Suprapubic skin (tissue), 4 donors: ENCODE measurements around the gene MR1. TPM values are rescaled to one million over a fixed set of nuclear protein-coding genes. Genes with fewer than 3 reads are reported as not detected.

Experiments used
- DNase-seq, 2 donors: peaks; one replicate each; pipeline ENCODE4 v3.0.0-alpha.2; 2019; ENCODE audit warnings: low spot score in 2 of 2
- H3K27ac ChIP-seq: fragments of 200-600 bp; sonication (generic); one replicate; pipeline ENCODE4 v1.5.1; 2019
- H3K27me3 ChIP-seq: fragments of 200-600 bp; sonication (generic); one replicate; pipeline ENCODE4 v1.5.1; 2019
- H3K36me3 ChIP-seq: fragments of 200-600 bp; sonication (generic); one replicate; pipeline ENCODE4 v1.5.1; 2019
- H3K4me1 ChIP-seq: fragments of 200-600 bp; sonication (generic); one replicate; pipeline ENCODE4 v1.5.1; 2019
- H3K4me3 ChIP-seq: fragments of 200-600 bp; sonication (generic); one replicate; pipeline ENCODE4 v1.5.1; 2019; ENCODE audit warnings: mild to moderate bottlenecking
- H3K9me3 ChIP-seq: fragments of 200-600 bp; sonication (generic); one replicate; pipeline ENCODE4 v1.5.1; 2019
- CTCF ChIP-seq, 2 donors: fragments of 200-600 bp in 1 of 2; fragments of 450-650 bp in 1 of 2; sonication (generic) in 1 of 2; IDR thresholded peaks; one replicate each; pipeline ENCODE4 v1.5.1; 2016 to 2019; ENCODE audit warnings: antibody characterized with exemption in 2 of 2, mild to moderate bottlenecking in 1 of 2, moderate library complexity in 1 of 2
- EP300 ChIP-seq: sonication (generic); formaldehyde crosslinking; IDR thresholded peaks from one replicate; pipeline ENCODE4 v1.6.1; 2017; ENCODE audit warnings: antibody characterized with exemption
- POLR2A ChIP-seq, 2 donors: fragments of 450-650 bp; IDR thresholded peaks; one replicate each; pipeline ENCODE4 v1.6.1; 2017; ENCODE audit warnings: antibody characterized with exemption in 2 of 2, mild to moderate bottlenecking in 2 of 2, moderate library complexity in 2 of 2
- POLR2AphosphoS5 ChIP-seq, 3 donors: sonication (generic); formaldehyde crosslinking; IDR thresholded peaks; one replicate each; pipeline ENCODE4 v1.6.1; 2017; ENCODE audit warnings: antibody characterized with exemption in 3 of 3
- WGBS: methylation state at CpG from one replicate; pipeline ENCODE4 v1.1.5; 2018; 5-methylcytosine and 5-hydroxymethylcytosine counted together
- total RNA-seq, 4 donors: library from RNA; depleted of rRNA; stranded (reverse); fragments of >200 nt; gene quantifications; one replicate each; pipeline ENCODE4 v1.1.0, GENCODE V29; 2016

Gene MR1
- total RNA-seq, 4 donors from 2014 or later: 10.5 to 29.5 (median 14.5) TPM

GRCh38 chr1:181061891-181062835, 28.4 kb downstream of the MR1 start:
- Histone ChIP-seq H3K27ac (peak overlapping the region; percentile 48), H3K9me3 (peaks cover 4% of the 10 kb centered on the region), H3K36me3 (peaks cover 4% of the 10 kb centered on the region), H3K4me1 (peaks cover 22% of the 10 kb centered on the region), H3K27me3 (no peaks in the 10 kb centered on the region), H3K4me3 (no peak overlapping the region)
- DNase-seq: peak in 1 of 2 donors; percentile 66
- WGBS: 66% methylated on average over 15 of the region's 15 CpGs
- TF ChIP-seq EP300: no peak
- no peak for TF ChIP-seq POLR2A (IDR thresholded peaks at IDR 0.05)
- no peak for TF ChIP-seq POLR2AphosphoS5 (IDR thresholded peaks at IDR 0.05)
- no peak for TF ChIP-seq CTCF (IDR thresholded peaks at IDR 0.05)

GRCh38 chr1:181062836-181063428, 29.1 kb downstream of the MR1 start:
- H3K4me1 ChIP-seq: peaks cover 22% of the 10 kb centered on the region
- 55% methylated on average over 6 of the region's 6 CpGs for WGBS
- H3K36me3 ChIP-seq: peaks cover 4% of the 10 kb centered on the region
- no peaks in the 10 kb centered on the region for H3K27me3 ChIP-seq
- no peak for DNase-seq
- no peak overlapping the region for H3K4me3 ChIP-seq
- peaks cover 4% of the 10 kb centered on the region for H3K9me3 ChIP-seq
- H3K27ac ChIP-seq: peak overlapping the region; percentile 48
- TF ChIP-seq EP300: no peak
- no peak for TF ChIP-seq POLR2A (IDR thresholded peaks at IDR 0.05)
- no peak for TF ChIP-seq POLR2AphosphoS5 (IDR thresholded peaks at IDR 0.05)
- TF ChIP-seq CTCF (IDR thresholded peaks at IDR 0.05): no peak

- no peak for TF ChIP-seq EP300
- TF ChIP-seq POLR2AphosphoS5 (IDR thresholded peaks at IDR 0.05): no peak
- no peak for TF ChIP-seq POLR2A (IDR thresholded peaks at IDR 0.05)
- no peak for TF ChIP-seq CTCF (IDR thresholded peaks at IDR 0.05)
- Histone ChIP-seq H3K27ac (no peak overlapping the region), H3K4me1 (peaks cover 22% of the 10 kb centered on the region), H3K4me3 (no peak overlapping the region), H3K27me3 (no peaks in the 10 kb centered on the region), H3K36me3 (peaks cover 4% of the 10 kb centered on the region), H3K9me3 (peaks cover 4% of the 10 kb centered on the region)
- no peak for DNase-seq
- 69% methylated on average over 6 of the region's 6 CpGs for WGBS
These were observed 30.3 kb downstream of the MR1 start for GRCh38 chr1:181064011-181064623.

- DNase-seq: no peak
- no peak for TF ChIP-seq POLR2A (IDR thresholded peaks at IDR 0.05)
- TF ChIP-seq CTCF (IDR thresholded peaks at IDR 0.05): no peak
- no peak for TF ChIP-seq EP300
- no peak for TF ChIP-seq POLR2AphosphoS5 (IDR thresholded peaks at IDR 0.05)
- Histone ChIP-seq H3K27me3 (no peaks in the 10 kb centered on the region), H3K27ac (no peak overlapping the region), H3K4me1 (peaks cover 22% of the 10 kb centered on the region), H3K36me3 (no peaks in the 10 kb centered on the region), H3K9me3 (peaks cover 4% of the 10 kb centered on the region), H3K4me3 (no peak overlapping the region)
- 55% methylated on average over 1 of the region's 1 CpG for WGBS
These were observed 30.9 kb downstream of the MR1 start for GRCh38 chr1:181064702-181065101.

GRCh38 chr1:181073638-181074037, 39.9 kb downstream of the MR1 start:
- Histone ChIP-seq H3K4me1 (peaks cover 2% of the 10 kb centered on the region), H3K4me3 (no peak overlapping the region), H3K36me3 (no peaks in the 10 kb centered on the region), H3K27ac (peak overlapping the region; percentile 10), H3K9me3 (no peaks in the 10 kb centered on the region), H3K27me3 (no peaks in the 10 kb centered on the region)
- 37% methylated on average over 7 of the region's 10 CpGs for WGBS
- DNase-seq: no peak
- no peak for TF ChIP-seq POLR2AphosphoS5 (IDR thresholded peaks at IDR 0.05)
